ENCODE results near the gene RNF6. TPM values are rescaled to one million over a fixed set of nuclear protein-coding genes. Genes with fewer than 3 reads are reported as not detected.

RNF6 gene
- total RNA-seq, 1 experiment from 2014 or later = 19.5 TPM

DNA sequence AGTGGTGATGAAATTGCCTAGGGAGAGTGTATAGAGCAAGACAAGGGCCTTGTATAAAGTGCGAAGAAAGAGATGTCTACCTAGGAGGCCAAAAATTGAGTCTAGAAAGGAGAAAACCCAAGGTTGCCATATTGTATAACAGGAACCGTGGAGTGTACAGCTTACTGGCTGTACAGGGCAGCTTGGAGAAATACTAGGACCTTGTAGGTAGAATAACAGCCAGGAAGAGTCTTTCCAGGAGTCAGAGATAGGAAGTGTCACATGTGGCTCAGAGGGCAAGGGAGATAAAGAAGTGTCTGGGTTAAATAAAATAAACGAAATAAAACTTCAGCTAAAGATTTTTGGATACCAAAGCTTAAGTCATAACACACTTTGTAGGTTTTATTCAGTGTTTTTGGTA is 44.2 kb upstream of the RNF6 start:
- Histone ChIP-seq H3K79me2 (ENCODE audit: insufficient read depth, low read length) (peaks cover 32% of the 10 kb centered on the region; the same call in 1 of the 2 replicates), H3K23ac (ENCODE audit: insufficient read length, low read depth, low read length) (no peak overlapping the region), H3T11ph (ENCODE audit: low read length) (no peak overlapping the region), H2AK5ac (ENCODE audit: insufficient read length, low read length) (no peak overlapping the region), H2BK20ac (ENCODE audit: low read depth, low read length, poor library complexity, severe bottlenecking) (no peak overlapping the region), H2BK120ac (ENCODE audit: low read depth, low read length, poor library complexity, severe bottlenecking) (no peak overlapping the region), H3K14ac (ENCODE audit: insufficient read depth, low read length) (no peak overlapping the region), H3K56ac (ENCODE audit: insufficient read length, low read depth, low read length) (no peak overlapping the region), H2BK15ac (ENCODE audit: low read depth, low read length) (no peak overlapping the region), H3K4ac (ENCODE audit: low read depth, low read length) (no peak overlapping the region), H4K20me1 (ENCODE audit: control insufficient read depth, insufficient read depth, insufficient read length) (no peaks in the 10 kb centered on the region), H3K79me1 (ENCODE audit: insufficient read depth, low read depth, low read length, poor library complexity, severe bottlenecking) (no peaks in the 10 kb centered on the region), H3K23me2 (ENCODE audit: insufficient read length, low read depth, low read length, poor library complexity, severe bottlenecking) (no peaks in the 10 kb centered on the region), H3K27ac (ENCODE audit: insufficient read length, low read depth, low read length) (no peak overlapping the region), H3K27me3 (ENCODE audit: insufficient read depth, low read length) (no peaks in the 10 kb centered on the region), H3K9me3 (ENCODE audit: control insufficient read depth, low read depth, low read length) (no peaks in the 10 kb centered on the region), H4K5ac (ENCODE audit: insufficient read length, low read depth, low read length) (no peak overlapping the region), H3K18ac (ENCODE audit: insufficient read length, low read depth, low read length) (no peak overlapping the region), H2BK12ac (ENCODE audit: insufficient read length, low read depth, low read length) (no peak overlapping the region), H4K8ac (replicated peaks; ENCODE audit: insufficient read length, low read depth, low read length) (no peak overlapping the region), H3K9ac (ENCODE audit: extremely low read depth, insufficient read length, low read length) (no peak overlapping the region), H4K91ac (ENCODE audit: insufficient read length, low read depth, low read length) (no peak overlapping the region), H2BK5ac (ENCODE audit: insufficient read length, low read length) (no peak overlapping the region), H3K4me1 (ENCODE audit: insufficient read depth, low read length) (no peaks in the 10 kb centered on the region; the same call in 1 of the 2 replicates), H2AFZ (ENCODE audit: low read length) (no peak overlapping the region), H3K4me2 (ENCODE audit: insufficient read depth, insufficient read length, low read length) (no peak overlapping the region)
- WGBS (ENCODE audit: extremely low coverage, insufficient read length, low lambda C conversion rate) = no CpG with 5 or more reads among the region's 3 CpGs
- TF ChIP-seq, protein P1, sequence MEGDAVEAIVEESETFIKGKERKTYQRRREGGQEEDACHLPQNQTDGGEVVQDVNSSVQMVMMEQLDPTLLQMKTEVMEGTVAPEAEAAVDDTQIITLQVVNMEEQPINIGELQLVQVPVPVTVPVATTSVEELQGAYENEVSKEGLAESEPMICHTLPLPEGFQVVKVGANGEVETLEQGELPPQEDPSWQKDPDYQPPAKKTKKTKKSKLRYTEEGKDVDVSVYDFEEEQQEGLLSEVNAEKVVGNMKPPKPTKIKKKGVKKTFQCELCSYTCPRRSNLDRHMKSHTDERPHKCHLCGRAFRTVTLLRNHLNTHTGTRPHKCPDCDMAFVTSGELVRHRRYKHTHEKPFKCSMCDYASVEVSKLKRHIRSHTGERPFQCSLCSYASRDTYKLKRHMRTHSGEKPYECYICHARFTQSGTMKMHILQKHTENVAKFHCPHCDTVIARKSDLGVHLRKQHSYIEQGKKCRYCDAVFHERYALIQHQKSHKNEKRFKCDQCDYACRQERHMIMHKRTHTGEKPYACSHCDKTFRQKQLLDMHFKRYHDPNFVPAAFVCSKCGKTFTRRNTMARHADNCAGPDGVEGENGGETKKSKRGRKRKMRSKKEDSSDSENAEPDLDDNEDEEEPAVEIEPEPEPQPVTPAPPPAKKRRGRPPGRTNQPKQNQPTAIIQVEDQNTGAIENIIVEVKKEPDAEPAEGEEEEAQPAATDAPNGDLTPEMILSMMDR (conservative IDR thresholded peaks at IDR 0.05) = no peak
- DNase-seq = no peak
- H3K4me1 Mint-ChIP-seq = no peaks in the 10 kb centered on the region
- no peak overlapping the region for H3K4me3 Mint-ChIP-seq
- H3K36me3 Mint-ChIP-seq (ENCODE audit: insufficient read depth in 1 of 3, low read depth in 3 of 3) = peaks cover 0 to 4% (median 1%) of the 10 kb centered on the region in 3 experiments; a peak in 2 of 7 replicates
- H3K27ac Mint-ChIP-seq = no peak overlapping the region
- H3K27me3 Mint-ChIP-seq (ENCODE audit: low read depth) = no peaks in the 10 kb centered on the region
- no peaks in the 10 kb centered on the region; a peak in 1 of 5 replicates for H3K9me3 Mint-ChIP-seq

All from H9 (cell line).